ENCODE measurements around the gene PPP6R1. TPM values are rescaled to one million over a fixed set of nuclear protein-coding genes. Genes with fewer than 3 reads are reported as not detected.

Gene PPP6R1
- total RNA-seq, 1 donor from 2014 or later: 82.3 TPM

DNA sequence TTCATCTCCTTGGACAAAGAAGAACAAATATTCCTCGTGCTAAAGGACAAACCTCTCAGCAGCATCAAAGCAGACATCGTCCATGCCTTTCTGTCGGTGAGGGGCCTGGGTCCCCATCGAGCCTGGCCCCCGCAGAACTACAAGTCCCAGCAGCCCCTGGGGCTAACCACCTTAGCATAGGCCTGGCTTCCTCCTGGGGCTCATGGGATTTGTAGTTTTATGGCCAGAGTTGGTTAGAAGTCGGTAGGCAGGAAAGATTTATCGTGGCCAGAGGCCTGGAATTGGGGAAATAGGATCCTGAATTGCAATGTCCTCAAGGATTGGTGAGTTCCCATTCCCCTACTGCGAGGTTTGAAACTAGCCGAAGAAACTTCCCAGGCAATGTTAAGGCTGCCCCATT, 46.7 kb upstream of the PPP6R1 start:
- Mint-ChIP-seq H3K4me3 (ENCODE audit: unreplicated experiment) (no peak overlapping the region), H3K27me3 (ENCODE audit: unreplicated experiment) (peaks cover 10% of the 10 kb centered on the region), H3K36me3 (ENCODE audit: unreplicated experiment) (peaks cover 9% of the 10 kb centered on the region), H3K27ac (ENCODE audit: unreplicated experiment) (no peak overlapping the region), H3K4me1 (ENCODE audit: low read depth, unreplicated experiment) (peaks cover 12% of the 10 kb centered on the region), H3K9me3 (ENCODE audit: unreplicated experiment) (peaks cover 1% of the 10 kb centered on the region)
- TF ChIP-seq, protein P1, sequence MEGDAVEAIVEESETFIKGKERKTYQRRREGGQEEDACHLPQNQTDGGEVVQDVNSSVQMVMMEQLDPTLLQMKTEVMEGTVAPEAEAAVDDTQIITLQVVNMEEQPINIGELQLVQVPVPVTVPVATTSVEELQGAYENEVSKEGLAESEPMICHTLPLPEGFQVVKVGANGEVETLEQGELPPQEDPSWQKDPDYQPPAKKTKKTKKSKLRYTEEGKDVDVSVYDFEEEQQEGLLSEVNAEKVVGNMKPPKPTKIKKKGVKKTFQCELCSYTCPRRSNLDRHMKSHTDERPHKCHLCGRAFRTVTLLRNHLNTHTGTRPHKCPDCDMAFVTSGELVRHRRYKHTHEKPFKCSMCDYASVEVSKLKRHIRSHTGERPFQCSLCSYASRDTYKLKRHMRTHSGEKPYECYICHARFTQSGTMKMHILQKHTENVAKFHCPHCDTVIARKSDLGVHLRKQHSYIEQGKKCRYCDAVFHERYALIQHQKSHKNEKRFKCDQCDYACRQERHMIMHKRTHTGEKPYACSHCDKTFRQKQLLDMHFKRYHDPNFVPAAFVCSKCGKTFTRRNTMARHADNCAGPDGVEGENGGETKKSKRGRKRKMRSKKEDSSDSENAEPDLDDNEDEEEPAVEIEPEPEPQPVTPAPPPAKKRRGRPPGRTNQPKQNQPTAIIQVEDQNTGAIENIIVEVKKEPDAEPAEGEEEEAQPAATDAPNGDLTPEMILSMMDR (IDR thresholded peaks at IDR 0.05; ENCODE audit: partially characterized antibody, unreplicated experiment): no peak
- DNase-seq: no peak

DNA sequence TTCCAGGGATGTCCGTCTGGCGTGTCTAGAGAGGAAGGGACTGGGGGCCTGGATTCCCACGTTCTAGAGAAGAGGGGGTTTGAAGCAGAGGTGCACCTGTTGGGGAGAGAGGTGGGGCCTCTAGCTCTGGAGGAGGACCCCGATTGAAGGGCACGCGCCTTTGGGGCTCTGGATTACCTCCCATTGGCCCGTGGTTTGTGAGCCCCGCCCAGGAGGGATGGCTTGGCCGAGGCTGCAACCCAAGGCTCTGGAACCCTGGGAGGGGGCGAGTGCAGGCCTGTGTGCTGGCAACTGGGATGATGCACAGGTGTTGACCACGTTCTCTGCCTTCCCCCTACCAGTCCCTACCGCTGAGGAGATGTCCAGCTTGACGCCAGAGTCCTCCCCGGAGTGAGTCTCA, 46.2 kb upstream of the PPP6R1 start:
- Mint-ChIP-seq H3K4me3 (ENCODE audit: unreplicated experiment) (no peak overlapping the region), H3K4me1 (ENCODE audit: low read depth, unreplicated experiment) (peaks cover 7% of the 10 kb centered on the region), H3K27ac (ENCODE audit: unreplicated experiment) (no peak overlapping the region), H3K9me3 (ENCODE audit: unreplicated experiment) (peaks cover 1% of the 10 kb centered on the region), H3K36me3 (ENCODE audit: unreplicated experiment) (peaks cover 4% of the 10 kb centered on the region), H3K27me3 (ENCODE audit: unreplicated experiment) (peaks cover 10% of the 10 kb centered on the region)
- TF ChIP-seq, protein P1 (IDR thresholded peaks at IDR 0.05; ENCODE audit: partially characterized antibody, unreplicated experiment): no peak
- no peak for DNase-seq

DNA sequence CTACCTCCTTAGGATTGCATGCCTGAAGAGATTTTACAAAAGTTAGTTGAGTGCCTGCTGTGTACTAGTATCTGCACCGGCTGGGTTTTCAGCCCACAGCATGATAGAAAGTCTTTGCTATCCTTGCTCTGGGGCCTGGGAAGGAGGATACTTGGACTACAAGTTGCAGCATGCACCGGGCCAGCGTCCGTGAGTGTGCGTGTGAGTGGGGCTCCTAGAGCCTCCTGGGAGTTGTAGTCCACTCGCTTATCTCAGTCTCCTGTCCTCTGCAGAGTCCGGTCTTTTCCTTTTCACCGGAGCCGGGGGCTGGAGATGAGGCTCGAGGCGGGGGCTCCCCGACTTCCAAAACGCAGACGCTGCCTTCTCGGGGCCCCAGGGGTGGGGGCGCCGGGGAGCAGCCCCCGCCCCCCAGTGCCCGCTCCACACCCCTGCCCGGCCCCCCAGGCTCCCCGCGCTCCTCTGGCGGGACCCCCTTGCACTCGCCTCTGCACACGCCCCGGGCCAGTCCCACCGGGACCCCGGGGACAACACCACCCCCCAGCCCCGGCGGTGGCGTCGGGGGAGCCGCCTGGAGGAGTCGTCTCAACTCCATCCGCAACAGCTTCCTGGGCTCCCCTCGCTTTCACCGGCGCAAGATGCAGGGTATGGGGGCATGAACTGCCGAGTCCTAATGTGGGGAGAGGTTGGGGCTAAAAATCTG, 45.6 kb upstream of the PPP6R1 start:
- Mint-ChIP-seq H3K4me3 (ENCODE audit: unreplicated experiment) (no peak overlapping the region), H3K4me1 (ENCODE audit: low read depth, unreplicated experiment) (peaks cover 7% of the 10 kb centered on the region), H3K9me3 (ENCODE audit: unreplicated experiment) (peaks cover 3% of the 10 kb centered on the region), H3K27ac (ENCODE audit: unreplicated experiment) (no peak overlapping the region), H3K27me3 (ENCODE audit: unreplicated experiment) (peaks cover 10% of the 10 kb centered on the region), H3K36me3 (ENCODE audit: unreplicated experiment) (peaks cover 4% of the 10 kb centered on the region)
- TF ChIP-seq, protein P1 (IDR thresholded peaks at IDR 0.05; ENCODE audit: partially characterized antibody, unreplicated experiment): no peak
- DNase-seq: peak; percentile 45

DNA sequence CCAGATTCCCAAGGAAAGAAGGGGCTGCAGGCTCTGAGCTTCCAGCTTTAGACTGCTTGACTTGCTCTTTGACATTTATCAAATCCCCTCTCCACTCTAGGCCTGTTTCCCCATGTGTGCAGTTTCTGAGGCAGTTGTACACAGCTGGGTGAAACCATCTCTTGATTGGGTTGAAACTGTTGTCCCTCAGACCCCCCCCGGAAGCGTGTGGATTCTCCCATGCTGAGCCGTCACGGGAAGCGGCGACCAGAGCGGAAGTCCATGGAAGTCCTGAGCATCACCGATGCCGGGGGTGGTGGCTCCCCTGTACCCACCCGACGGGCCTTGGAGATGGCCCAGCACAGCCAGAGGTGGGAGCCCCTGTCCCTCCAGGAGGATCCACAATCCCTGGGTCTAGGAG, 44.7 kb upstream of the PPP6R1 start:
- no peak for DNase-seq

DNA sequence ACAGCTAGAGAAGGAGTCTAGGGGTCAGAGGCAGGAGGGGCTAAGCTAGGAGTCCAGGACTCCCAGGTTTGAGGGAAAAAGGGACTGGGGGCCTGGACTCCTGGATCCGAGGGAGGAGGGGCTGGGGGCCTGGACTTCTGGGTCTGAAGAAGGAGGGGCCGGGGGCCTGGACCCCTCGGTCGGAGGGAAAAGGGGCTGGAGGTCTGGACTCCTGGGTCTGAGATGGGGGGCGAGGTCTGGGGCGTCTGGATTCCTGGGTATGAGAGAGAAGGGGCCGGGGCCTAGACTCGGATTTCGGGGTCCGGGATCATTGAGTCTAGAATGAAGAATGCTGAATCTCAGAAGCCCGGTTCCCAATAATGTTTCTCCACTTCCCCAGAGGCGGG, 43.5 kb upstream of the PPP6R1 start:
- no peak for DNase-seq
- Mint-ChIP-seq H3K27me3 (ENCODE audit: unreplicated experiment) (peaks cover 8% of the 10 kb centered on the region), H3K36me3 (ENCODE audit: unreplicated experiment) (no peaks in the 10 kb centered on the region), H3K27ac (ENCODE audit: unreplicated experiment) (no peak overlapping the region), H3K4me3 (ENCODE audit: unreplicated experiment) (no peak overlapping the region), H3K9me3 (ENCODE audit: unreplicated experiment) (peaks cover 3% of the 10 kb centered on the region), H3K4me1 (ENCODE audit: low read depth, unreplicated experiment) (peaks cover 7% of the 10 kb centered on the region)
- TF ChIP-seq, protein P1 (IDR thresholded peaks at IDR 0.05; ENCODE audit: partially characterized antibody, unreplicated experiment): no peak

More for the DNA sequence above, 44.7 kb upstream of the PPP6R1 start:
- no peak overlapping the region for H3K27ac Mint-ChIP-seq (ENCODE audit: unreplicated experiment)
- TF ChIP-seq, protein P1 (IDR thresholded peaks at IDR 0.05; ENCODE audit: partially characterized antibody, unreplicated experiment): no peak
- H3K9me3 Mint-ChIP-seq (ENCODE audit: unreplicated experiment): peaks cover 3% of the 10 kb centered on the region
- peaks cover 11% of the 10 kb centered on the region for H3K27me3 Mint-ChIP-seq (ENCODE audit: unreplicated experiment)
- H3K4me1 Mint-ChIP-seq (ENCODE audit: low read depth, unreplicated experiment): peaks cover 7% of the 10 kb centered on the region
- no peak overlapping the region for H3K4me3 Mint-ChIP-seq (ENCODE audit: unreplicated experiment)
- H3K36me3 Mint-ChIP-seq (ENCODE audit: unreplicated experiment): peaks cover 4% of the 10 kb centered on the region

All from glutamatergic neuron (in vitro differentiated cells).